B cell (primary cell): Measurements from ENCODE around the gene P2RY6. TPM values are rescaled to one million over a fixed set of nuclear protein-coding genes. Genes with fewer than 3 reads are reported as not detected.

Source experiments
- ATAC-seq: fragments of 200-7000 bp; cut with Tn5 transposase; one replicate; pipeline ENCODE4 v1.10.0; 2021; ENCODE audit warnings: low read depth, mild to moderate bottlenecking, moderate number of reproducible peaks, moderate library complexity
- CTCF ChIA-PET: fragments of 350-600 bp; sonication (Branson Sonifier 250); formaldehyde crosslinking; loops from one replicate; lab custom pipeline; 2021; ENCODE audit warnings: antibody characterized with exemption, inconsistent platforms; lab: Charles Lee
- POLR2A ChIA-PET: fragments of 350-600 bp; sonication (Branson Sonifier 250); formaldehyde crosslinking; loops from one replicate; lab custom pipeline; 2021; ENCODE audit warnings: antibody characterized with exemption; lab: Charles Lee
- DNase-seq: peaks from one replicate; pipeline ENCODE4 v3.0.0; 2013
- H2AFZ ChIP-seq: 2 replicates; pipeline ENCODE4 v1.6.1; 2012; ENCODE audit warnings: mild to moderate bottlenecking, low read depth, low read length; ENCODE audit not compliant: insufficient read depth, poor library complexity, severe bottlenecking
- H3K27ac ChIP-seq, 2 donors: 1 replicate in 1 of 2; 2 replicates in 1 of 2; pipeline ENCODE4 v1.5.1; 2012 to 2013; ENCODE audit warnings: low read length in 2 of 2, mild to moderate bottlenecking in 2 of 2, moderate library complexity in 1 of 2
- H3K27me3 ChIP-seq, 4 experiments: fragments of 200-600 bp in 1 of 4; sonication (generic) in 1 of 4; replicated peaks in 1 of 4; 1 replicate in 2 of 4; 2 replicates in 2 of 4; pipeline versions ENCODE4 v1.6.1 to v1.7.0; 2013 to 2016; ENCODE audit warnings: low read length in 3 of 4, mild to moderate bottlenecking in 2 of 4, mixed read lengths in 1 of 4, moderate library complexity in 1 of 4; ENCODE audit not compliant: insufficient read depth in 4 of 4, control insufficient read depth in 3 of 4; ENCODE audit errors: control extremely low read depth in 1 of 4
- H3K36me3 ChIP-seq, 2 experiments: replicated peaks in 1 of 2; 1 replicate in 1 of 2; 2 replicates in 1 of 2; pipeline versions ENCODE4 v1.6.1 to v1.7.1; 2013; ENCODE audit warnings: low read length in 1 of 2; ENCODE audit not compliant: insufficient read depth in 2 of 2, control insufficient read depth in 1 of 2; ENCODE audit errors: control extremely low read depth in 1 of 2, extremely low read depth in 1 of 2
- H3K4me1 ChIP-seq, 2 donors: fragments of 200-600 bp in 1 of 2; sonication (generic) in 1 of 2; 1 replicate in 1 of 2; 2 replicates in 1 of 2; pipeline versions ENCODE4 v1.5.1 to v1.6.1; 2013 to 2017; ENCODE audit warnings: low read length in 2 of 2; ENCODE audit not compliant: control insufficient read depth in 2 of 2, insufficient read depth in 2 of 2
- H3K4me2 ChIP-seq: replicated peaks from 2 replicates; pipeline ENCODE3; 2012; ENCODE audit warnings: mild to moderate bottlenecking, low read depth, low read length; ENCODE audit not compliant: poor library complexity, severe bottlenecking
- H3K4me3 ChIP-seq, 5 experiments: fragments of 200-600 bp in 1 of 5; sonication (generic) in 1 of 5; 1 replicate in 3 of 5; 2 replicates in 2 of 5; pipeline versions ENCODE4 v1.5.1 to v1.7.0; 2011 to 2016; ENCODE audit warnings: low read length in 4 of 5, mild to moderate bottlenecking in 4 of 5, low read depth in 2 of 5, control low read depth in 1 of 5, moderate library complexity in 1 of 5; ENCODE audit not compliant: insufficient read depth in 1 of 5; ENCODE audit errors: control extremely low read depth in 1 of 5, extremely low read depth in 1 of 5
- H3K79me2 ChIP-seq: fragments of 200-600 bp; sonication (generic); one replicate; pipeline ENCODE4 v1.6.0; 2016; ENCODE audit warnings: low read length; ENCODE audit not compliant: control insufficient read depth, insufficient read depth
- H3K9ac ChIP-seq: fragments of 200-600 bp; sonication (generic); 2 replicates; pipeline ENCODE4 v1.6.1; 2017; ENCODE audit warnings: mild to moderate bottlenecking, low read length, moderate library complexity
- H3K9me3 ChIP-seq, 3 donors: one replicate each; pipeline versions ENCODE4 v1.6.1 to v1.7.1; 2013; ENCODE audit warnings: low read length in 2 of 3; ENCODE audit not compliant: control insufficient read depth in 2 of 3, insufficient read depth in 1 of 3; ENCODE audit errors: control extremely low read depth in 1 of 3
- H4K20me1 ChIP-seq: 2 replicates; pipeline ENCODE4 v1.6.0; 2012; ENCODE audit warnings: mild to moderate bottlenecking, low read length; ENCODE audit not compliant: insufficient read depth, control insufficient read depth, poor library complexity, severe bottlenecking
- H3K27ac Mint-ChIP-seq: one replicate; pipeline ENCODE4 v1.8.0; 2021; ENCODE audit warnings: mixed read lengths
- H3K27me3 Mint-ChIP-seq: one replicate; pipeline ENCODE4 v1.8.0; 2021; ENCODE audit warnings: mixed read lengths
- H3K4me1 Mint-ChIP-seq: one replicate; pipeline ENCODE4 v1.8.0; 2021; ENCODE audit warnings: mixed read lengths
- H3K4me3 Mint-ChIP-seq: one replicate; pipeline ENCODE4 v1.8.0; 2021; ENCODE audit warnings: mixed read lengths
- H3K9me3 Mint-ChIP-seq: one replicate; pipeline ENCODE4 v1.8.0; 2022; ENCODE audit warnings: mixed read lengths; ENCODE audit not compliant: insufficient read depth
- EZH2 ChIP-seq: IDR thresholded peaks from 2 replicates; pipeline ENCODE4 v1.6.1; 2012; ENCODE audit warnings: borderline replicate concordance, low read depth, mild to moderate bottlenecking, moderate library complexity, low read length; ENCODE audit not compliant: insufficient read depth, poor library complexity, severe bottlenecking
- WGBS: methylation state at CpG from one replicate; pipeline ENCODE4 v1.1.5; 2013; ENCODE audit warnings: missing lambda C conversion rate; ENCODE audit not compliant: insufficient coverage; 5-methylcytosine and 5-hydroxymethylcytosine counted together
- intact Hi-C: fragments of 100-400 bp; cut with micrococcal nuclease; formaldehyde crosslinking; loops from one replicate; pipeline ENCODE4 v1.10.0; 2022
- polyA minus RNA-seq: library from RNA; depleted of rRNA, polyadenylated mRNA; stranded (reverse); fragments of >200 nt; gene quantifications from 2 replicates; pipeline ENCODE4 v1.2.3, GENCODE V29; 2012
- polyA plus RNA-seq: library from polyadenylated mRNA; depleted of rRNA; stranded (reverse); fragments of >200 nt; gene quantifications from 2 replicates; pipeline ENCODE4 v1.2.3, GENCODE V29; 2012
- total RNA-seq, 2 donors: library from RNA; stranded (reverse); fragments of 120-200 nt in 1 of 2; gene quantifications; 1 replicate in 1 of 2; 2 replicates in 1 of 2; pipeline versions ENCODE4 v1.2.3 to v1.2.4, GENCODE V29; 2013 to 2022
- TF ChIP-seq, protein P1 (sequence below): fragments of 200-600 bp; IDR thresholded peaks from one replicate; pipeline ENCODE4 v1.8.0; 2022; ENCODE audit warnings: antibody characterized with exemption, mild to moderate bottlenecking

P2RY6 gene, protein sequence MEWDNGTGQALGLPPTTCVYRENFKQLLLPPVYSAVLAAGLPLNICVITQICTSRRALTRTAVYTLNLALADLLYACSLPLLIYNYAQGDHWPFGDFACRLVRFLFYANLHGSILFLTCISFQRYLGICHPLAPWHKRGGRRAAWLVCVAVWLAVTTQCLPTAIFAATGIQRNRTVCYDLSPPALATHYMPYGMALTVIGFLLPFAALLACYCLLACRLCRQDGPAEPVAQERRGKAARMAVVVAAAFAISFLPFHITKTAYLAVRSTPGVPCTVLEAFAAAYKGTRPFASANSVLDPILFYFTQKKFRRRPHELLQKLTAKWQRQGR
- total RNA-seq (0.25 TPM in 1 of 2 replicates, not detected in the other), polyA plus RNA-seq (0.04 TPM in 1 of 2 replicates, not detected in the other), polyA minus RNA-seq (1.0 TPM in 1 of 2 replicates, not detected in the other)
- total RNA-seq (2013), result 0.09 TPM

DNA sequence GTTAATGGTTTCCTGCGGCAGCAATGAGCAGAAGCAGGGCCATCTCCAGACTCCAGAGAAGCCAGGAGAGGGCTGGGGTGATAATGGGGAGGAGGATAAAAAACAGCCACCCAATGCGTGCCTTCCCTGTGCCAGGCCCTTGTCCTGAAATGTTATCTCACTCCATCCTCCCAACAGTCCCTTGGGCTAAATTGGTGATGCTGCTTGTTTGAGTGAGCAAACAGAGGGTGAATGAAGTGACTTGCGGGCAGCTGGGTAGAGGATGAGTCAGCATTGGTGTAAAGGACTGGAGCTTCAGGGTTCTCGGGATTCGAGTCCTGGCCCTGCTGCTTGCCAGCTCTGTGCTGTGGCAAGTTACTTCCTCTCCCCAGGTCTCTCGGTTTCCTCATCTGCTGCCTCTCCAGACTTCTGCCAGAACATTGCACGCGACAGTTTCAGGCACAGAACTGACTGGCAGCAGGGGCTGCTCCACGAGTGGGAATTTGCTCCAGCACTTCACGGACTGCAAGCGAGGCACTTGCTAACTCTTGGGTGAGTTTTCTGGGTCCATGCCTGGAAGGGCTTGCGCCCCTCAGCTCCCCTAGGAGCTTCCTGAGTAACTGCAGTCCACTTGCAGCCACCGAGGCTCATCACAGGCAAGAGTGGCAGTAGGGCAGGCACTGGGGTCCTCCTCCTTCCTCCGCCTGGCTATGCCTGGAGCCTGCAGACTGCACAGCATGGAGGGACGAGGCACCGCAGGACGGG lies at the start of gene P2RY6:
Gene P2RY6 (plus strand): TSS at position 403 of the 744 bp plus-strand sequence. CDS start 24,181 bp downstream, outside the sequence.
- Mint-ChIP-seq H3K9me3 (no peaks in the 10 kb centered on the region), H3K4me3 (no peak within 1 kb of the TSS), H3K27me3 (peaks cover 4% of the 10 kb centered on the region), H3K27ac (no peak within 1 kb of the TSS), H3K4me1 (peaks cover 16% of the 10 kb centered on the region)
- intact Hi-C loops, result no loop called here
- ChIA-PET CTCF (interaction anchor here (0.9 kb wide), 1 partner anchor 9 kb away, joined by 3 read pairs; no protein-coding TSS in a partner anchor), POLR2A (interaction anchor here (0.6 to 0.7 kb wide), 2 partner anchors 26 to 668 kb away, joined by 3 to 6 read pairs; no protein-coding TSS in a partner anchor)
- WGBS, result 77% methylated on average over 15 of the region's 17 CpGs
- no peak within 1 kb of the TSS for H2AFZ ChIP-seq
- no peaks in the 10 kb centered on the region for H3K79me2 ChIP-seq
- no peak within 1 kb of the TSS for H3K4me3 ChIP-seq
- H3K9me3 ChIP-seq, result no peaks in the 10 kb centered on the region
- H3K4me1 ChIP-seq, result peaks cover 0 to 11% of the 10 kb centered on the region in 2 donors
- peaks cover 0 to 5% (median 0%) of the 10 kb centered on the region in 4 experiments for H3K27me3 ChIP-seq
- no peak for TF ChIP-seq EZH2
- TF ChIP-seq, protein P1, sequence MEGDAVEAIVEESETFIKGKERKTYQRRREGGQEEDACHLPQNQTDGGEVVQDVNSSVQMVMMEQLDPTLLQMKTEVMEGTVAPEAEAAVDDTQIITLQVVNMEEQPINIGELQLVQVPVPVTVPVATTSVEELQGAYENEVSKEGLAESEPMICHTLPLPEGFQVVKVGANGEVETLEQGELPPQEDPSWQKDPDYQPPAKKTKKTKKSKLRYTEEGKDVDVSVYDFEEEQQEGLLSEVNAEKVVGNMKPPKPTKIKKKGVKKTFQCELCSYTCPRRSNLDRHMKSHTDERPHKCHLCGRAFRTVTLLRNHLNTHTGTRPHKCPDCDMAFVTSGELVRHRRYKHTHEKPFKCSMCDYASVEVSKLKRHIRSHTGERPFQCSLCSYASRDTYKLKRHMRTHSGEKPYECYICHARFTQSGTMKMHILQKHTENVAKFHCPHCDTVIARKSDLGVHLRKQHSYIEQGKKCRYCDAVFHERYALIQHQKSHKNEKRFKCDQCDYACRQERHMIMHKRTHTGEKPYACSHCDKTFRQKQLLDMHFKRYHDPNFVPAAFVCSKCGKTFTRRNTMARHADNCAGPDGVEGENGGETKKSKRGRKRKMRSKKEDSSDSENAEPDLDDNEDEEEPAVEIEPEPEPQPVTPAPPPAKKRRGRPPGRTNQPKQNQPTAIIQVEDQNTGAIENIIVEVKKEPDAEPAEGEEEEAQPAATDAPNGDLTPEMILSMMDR, result no peak
- DNase-seq, result no peak
- H3K36me3 ChIP-seq, result no peaks in the 10 kb centered on the region
- H3K4me2 ChIP-seq, result no peak within 1 kb of the TSS
- H3K9ac ChIP-seq, result no peak within 1 kb of the TSS
- no peak within 1 kb of the TSS for H3K27ac ChIP-seq
- ATAC-seq, result no peak
- no peaks in the 10 kb centered on the region for H4K20me1 ChIP-seq
